ENCODE measurements around the gene KIF1A. TPM values are rescaled to one million over a fixed set of nuclear protein-coding genes. Genes with fewer than 3 reads are reported as not detected.
"Not testable (repeated sequence)": the region's sequence is repeated elsewhere in the genome, so short reads cannot be mapped to it uniquely, and the experiment has no call there.

KIF1A gene
- polyA plus RNA-seq, 1 donor, result 4.4 TPM

DNA sequence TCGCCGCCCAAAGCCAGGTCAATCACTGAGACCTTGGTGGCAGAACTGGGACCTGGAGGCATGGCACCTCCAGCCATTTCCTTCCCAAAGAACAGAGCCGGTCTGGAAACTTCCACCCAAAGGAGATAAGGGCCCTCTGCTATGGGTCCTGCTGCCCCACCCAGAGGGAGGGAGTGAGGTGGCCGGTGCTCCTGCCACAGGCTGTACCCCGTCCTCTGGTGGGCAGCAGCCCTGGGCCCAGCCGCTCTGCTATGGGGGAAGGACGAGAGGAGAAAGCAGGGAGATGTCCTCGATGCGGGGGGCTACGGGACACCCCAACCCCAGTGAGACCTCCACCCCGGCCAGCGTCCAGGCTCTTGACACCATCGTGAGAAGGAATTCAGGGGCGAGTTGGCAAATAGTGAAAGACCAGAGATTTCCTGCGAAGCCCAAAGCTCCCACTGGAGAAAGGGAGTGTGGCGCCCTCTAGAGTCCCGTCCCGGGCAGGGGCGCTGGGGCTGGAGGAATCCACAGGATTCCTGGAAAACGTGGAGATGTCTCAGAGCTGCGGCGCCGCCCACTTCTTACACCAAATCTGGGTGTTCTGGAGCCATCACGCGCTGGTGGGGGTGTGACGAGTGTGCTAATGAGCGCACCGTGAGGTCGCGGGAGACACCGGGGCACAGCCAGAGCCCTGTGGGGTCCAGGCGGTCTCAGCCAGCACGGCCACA lies 121.0 kb downstream of the KIF1A start:
- DNase-seq, result not testable (repeated sequence)

- not testable (repeated sequence) for DNase-seq
Observed at GRCh38 chr2:240696469-240696868, 123.5 kb downstream of the KIF1A start.

DNA sequence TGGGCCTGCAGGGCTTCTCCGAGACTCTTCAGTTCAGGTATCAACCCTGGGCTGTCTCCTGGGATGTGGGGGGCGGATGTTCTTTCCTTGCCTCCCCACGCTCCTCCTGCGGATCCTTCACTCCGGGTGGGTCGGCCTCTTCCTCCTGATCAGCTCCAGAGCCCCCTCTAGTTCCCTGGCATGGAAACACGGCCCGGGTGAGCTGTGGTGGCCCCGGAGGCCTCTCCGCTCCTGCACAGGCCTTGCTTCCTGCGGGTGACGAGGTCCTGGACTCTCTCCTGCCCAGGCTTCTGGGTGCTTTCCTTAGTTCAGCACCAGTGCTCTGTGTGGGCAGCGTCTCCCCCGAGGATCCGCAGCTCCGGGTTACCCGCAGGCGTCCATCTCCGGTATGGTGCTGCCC lies 124.4 kb downstream of the KIF1A start:
- not testable (repeated sequence) for DNase-seq

DNA sequence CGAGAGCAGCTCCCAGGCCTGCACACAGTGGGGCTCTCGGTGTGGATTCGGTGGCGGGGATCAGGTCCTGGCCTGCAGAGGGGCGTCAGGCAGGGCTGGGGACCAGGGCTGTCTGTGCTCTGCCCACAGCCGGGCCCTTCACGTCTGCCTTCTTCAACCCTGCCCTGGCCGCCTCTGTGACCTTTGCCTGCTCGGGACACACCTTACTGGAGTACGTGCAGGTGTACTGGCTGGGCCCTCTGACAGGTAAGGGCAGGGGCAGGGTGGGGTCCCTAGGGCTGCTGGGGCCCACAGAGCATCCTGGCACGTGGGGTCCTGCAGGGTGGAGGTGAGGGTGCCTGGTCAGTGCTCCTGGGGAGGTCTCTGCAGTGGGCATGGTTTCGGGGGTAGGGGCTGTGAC lies 125.7 kb downstream of the KIF1A start:
- not testable (repeated sequence) for DNase-seq

GRCh38 chr2:240692583-240693561 lies 127.1 kb downstream of the KIF1A start:
- not testable (repeated sequence) for DNase-seq

GRCh38 chr2:240691631-240692420 lies 128.2 kb downstream of the KIF1A start, which contains the start of gene AQP12A:
Gene AQP12A, plus strand, starts transcription at chr2:240691866. Its CDS starts 48 bp downstream, at chr2:240691914.
- not testable (repeated sequence) for DNase-seq

DNA sequence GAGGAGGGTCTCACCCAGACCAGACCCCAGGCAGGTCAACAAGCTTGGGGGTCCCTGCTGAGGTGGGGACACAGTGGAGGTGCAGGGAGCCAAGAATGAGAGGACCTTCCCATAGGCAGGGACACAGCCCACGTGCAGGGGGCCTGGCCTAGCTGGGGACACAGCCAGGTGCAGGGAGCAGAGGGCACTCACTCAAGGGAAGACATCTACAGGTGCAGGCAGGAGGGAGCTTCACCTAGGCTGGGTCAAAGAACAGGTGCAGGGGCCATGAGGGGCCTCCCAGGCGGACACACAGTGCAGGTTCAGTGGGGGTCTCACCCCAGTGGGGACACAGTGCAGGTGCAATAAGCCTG lies 129.0 kb downstream of the KIF1A start:
- DNase-seq, result not testable (repeated sequence)

GRCh38 chr2:240690421-240691074 lies 129.5 kb downstream of the KIF1A start:
- DNase-seq, result not testable (repeated sequence)

DNA sequence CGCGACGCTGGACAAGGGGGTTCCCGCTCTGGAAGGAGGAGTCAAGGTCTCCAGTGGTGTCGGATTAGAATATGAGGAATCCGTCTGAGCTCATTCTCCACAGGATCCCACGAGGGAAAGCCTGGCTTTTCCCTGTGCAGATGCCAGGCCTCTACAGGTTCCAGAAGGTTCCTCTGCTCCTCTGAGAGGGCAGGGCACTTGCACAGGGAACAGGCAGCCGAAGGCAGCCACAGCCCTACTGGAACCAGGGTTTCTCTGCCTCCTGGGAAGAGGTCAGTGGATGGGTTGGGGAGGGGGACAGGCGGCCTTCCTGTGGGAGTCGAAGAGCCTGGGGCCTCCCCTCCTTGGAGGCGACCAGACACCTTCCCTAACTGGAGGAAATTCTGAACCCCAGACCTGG lies 130.0 kb downstream of the KIF1A start:
- no peak for DNase-seq

GRCh38 chr2:240688553-240688919 lies 131.5 kb downstream of the KIF1A start:
- no peak for DNase-seq

- DNase-seq, result no peak
Observed at GRCh38 chr2:240687741-240688552, 132.1 kb downstream of the KIF1A start.

GRCh38 chr2:240687045-240687740 lies 132.8 kb downstream of the KIF1A start:
- DNase-seq, result no peak

- DNase-seq, result no peak
Observed at GRCh38 chr2:240686460-240686859, 133.6 kb downstream of the KIF1A start.

- no peak for DNase-seq
Observed at GRCh38 chr2:240685771-240686371, 134.1 kb downstream of the KIF1A start.

DNA sequence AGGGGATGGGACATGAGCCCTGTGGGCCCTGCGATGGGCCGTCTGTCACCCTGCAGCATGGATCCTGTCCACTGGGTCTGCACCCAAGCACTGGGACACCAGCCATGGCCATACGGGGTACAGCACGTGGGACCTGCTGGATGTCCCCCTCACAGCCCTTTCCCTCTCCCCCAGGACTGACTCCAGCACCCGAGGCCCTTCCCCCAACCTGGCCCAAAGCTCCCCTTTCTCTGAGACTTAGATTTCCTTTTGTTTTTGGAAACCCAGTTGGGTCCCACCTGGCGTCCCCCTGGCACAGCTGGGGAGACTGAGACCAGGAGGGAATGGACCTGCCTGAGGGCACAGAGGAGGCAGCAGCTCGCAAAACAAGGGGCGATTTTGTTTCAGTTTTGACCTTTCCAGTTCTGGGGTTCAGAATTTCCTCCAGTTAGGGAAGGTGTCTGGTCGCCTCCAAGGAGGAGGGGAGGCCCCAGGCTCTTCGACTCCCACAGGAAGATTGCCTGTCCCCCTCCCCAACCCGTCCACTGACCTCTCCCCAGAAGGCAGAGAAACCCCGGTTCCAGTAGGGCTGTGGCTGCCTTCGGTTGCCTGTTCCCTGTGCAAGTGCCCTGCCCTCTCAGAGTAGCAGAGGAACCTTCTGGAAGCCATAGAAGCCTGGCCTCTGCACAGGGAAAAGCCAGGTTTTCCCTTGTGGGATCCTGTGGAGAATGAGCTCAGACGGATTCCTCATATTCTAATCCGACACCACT lies 135.9 kb downstream of the KIF1A start:
- not testable (repeated sequence) for DNase-seq

DNA sequence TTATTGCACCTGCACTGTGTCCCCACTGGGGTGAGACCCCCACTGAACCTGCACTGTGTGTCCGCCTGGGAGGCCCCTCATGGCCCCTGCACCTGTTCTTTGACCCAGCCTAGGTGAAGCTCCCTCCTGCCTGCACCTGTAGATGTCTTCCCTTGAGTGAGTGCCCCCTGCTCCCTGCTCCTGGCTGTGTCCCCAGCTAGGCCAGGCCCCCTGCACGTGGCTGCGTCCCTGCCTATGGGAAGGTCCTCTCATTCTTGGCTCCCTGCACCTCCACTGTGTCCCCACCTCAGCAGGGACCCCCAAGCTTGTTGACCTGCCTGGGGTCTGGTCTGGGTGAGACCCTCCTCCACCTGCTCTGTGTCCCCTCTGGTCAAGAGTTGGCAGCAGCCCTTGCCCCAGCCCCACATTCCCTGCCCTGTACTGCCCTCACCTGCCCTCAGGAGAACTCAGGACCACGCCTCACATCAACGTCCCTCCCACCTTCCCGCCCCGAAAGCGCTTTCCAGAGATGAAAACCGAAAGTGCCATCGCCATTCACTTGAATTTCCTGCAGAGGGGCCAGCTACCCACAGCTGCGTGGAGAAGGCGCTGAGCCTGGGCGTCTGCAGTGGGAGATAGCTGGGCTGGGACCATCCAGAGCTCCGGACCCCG lies 136.6 kb downstream of the KIF1A start:
- DNase-seq, result not testable (repeated sequence)

DNA sequence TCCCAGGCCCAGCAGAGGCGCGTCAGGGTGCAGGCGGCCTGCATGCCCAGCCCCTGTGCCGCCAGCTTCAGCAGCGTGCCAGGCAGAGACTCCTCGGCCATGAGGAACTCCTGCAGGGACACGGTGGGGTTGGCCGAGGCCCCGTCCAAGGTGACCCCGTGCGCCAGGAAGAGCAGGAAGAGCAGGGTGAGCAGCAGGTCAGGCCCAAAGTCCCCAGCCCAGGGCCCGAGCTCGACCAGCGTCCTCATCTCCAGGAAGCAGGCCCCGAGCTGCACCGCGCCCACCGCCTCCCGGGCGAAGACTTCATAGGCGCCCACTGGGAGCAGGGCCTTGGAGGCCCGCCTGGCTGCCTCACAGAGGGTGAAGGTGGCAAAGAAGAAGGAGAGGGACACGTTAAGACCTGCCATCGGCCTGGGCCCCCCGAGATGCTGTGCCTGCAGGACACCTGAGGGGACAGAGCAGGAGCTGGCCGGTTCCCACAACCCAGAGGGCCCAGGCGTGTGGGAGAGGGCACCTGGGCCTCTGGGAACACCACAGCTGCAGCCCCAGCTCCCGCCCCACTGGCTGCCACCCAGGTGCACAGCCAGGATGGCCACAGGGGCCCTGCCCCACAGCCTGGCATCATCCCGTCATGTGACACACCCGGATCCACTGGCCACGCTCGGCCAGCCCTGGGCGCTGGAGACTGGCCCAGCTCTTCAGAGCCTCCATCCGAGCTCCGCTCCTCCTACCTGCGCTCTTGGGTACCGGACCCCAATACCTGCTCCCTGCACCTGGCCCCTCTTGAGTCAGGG lies 137.4 kb downstream of the KIF1A start, which contains the start of gene AQP12B:
TSS of gene AQP12B (minus strand) at position 455 of the 794 bp plus-strand sequence. CDS start at position 407, 48 bp downstream.
- DNase-seq, result not testable (repeated sequence)

GRCh38 chr2:240680185-240680584 lies 139.8 kb downstream of the KIF1A start:
- not testable (repeated sequence) for DNase-seq

Data from hindlimb muscle (tissue), 1 donor.